Gastroesophageal sphincter (tissue), 3 donors: ENCODE data around the gene BTBD19.

Experiments
- CTCF ChIP-seq, 4 experiments: fragments of 200-600 bp in 2 of 4; fragments of 450-650 bp in 2 of 4; sonication (generic) in 1 of 4; IDR thresholded peaks; one replicate each; pipeline ENCODE4 v1.5.1; 2017 to 2019; ENCODE audit warnings: antibody characterized with exemption in 4 of 4, mild to moderate bottlenecking in 2 of 4, moderate library complexity in 2 of 4
- EP300 ChIP-seq: sonication (generic); formaldehyde crosslinking; IDR thresholded peaks from one replicate; pipeline ENCODE4 v1.6.1; 2017; ENCODE audit warnings: antibody characterized with exemption, mild to moderate bottlenecking
- POLR2A ChIP-seq, 2 donors: fragments of 450-650 bp; IDR thresholded peaks; one replicate each; pipeline ENCODE4 v1.6.1; 2017; ENCODE audit warnings: antibody characterized with exemption in 2 of 2, mild to moderate bottlenecking in 2 of 2, moderate library complexity in 1 of 2
- POLR2AphosphoS5 ChIP-seq: sonication (generic); formaldehyde crosslinking; IDR thresholded peaks from one replicate; pipeline ENCODE4 v1.6.1; 2017; ENCODE audit warnings: antibody characterized with exemption

- TF ChIP-seq CTCF (IDR thresholded peaks at IDR 0.05) (no peak), POLR2A (IDR thresholded peaks at IDR 0.05) (no peak), POLR2AphosphoS5 (no peak), EP300 (no peak)
These were observed 54.6 kb downstream of the BTBD19 start for GRCh38 chr1:44862829-44863401.
